Fibroblast of lung (primary cell): ENCODE measurements around the gene SFSWAP.

Source experiments
- CTCF ChIP-seq, 2 donors: IDR thresholded peaks in 1 of 2; conservative IDR thresholded peaks in 1 of 2; 1 replicate in 1 of 2; 2 replicates in 1 of 2; pipeline ENCODE4 v1.5.1; 2011 to 2012; ENCODE audit warnings: low read length in 2 of 2, control low read depth in 1 of 2, inconsistent platforms in 1 of 2, low read depth in 1 of 2, mild to moderate bottlenecking in 1 of 2
- EZH2 ChIP-seq: IDR thresholded peaks from 2 replicates; pipeline ENCODE4 v1.5.1; 2012; ENCODE audit warnings: low read length, control low read depth, mild to moderate bottlenecking; ENCODE audit errors: missing control alignments

GRCh38 chr12:131826097-131826928 is 115.4 kb downstream of the SFSWAP start:
- TF ChIP-seq CTCF (conservative IDR thresholded peaks at IDR 0.05 in 1 of 2, IDR thresholded peaks at IDR 0.05 in 1 of 2; ENCODE audit: low read depth in 1 of 2, low read length in 2 of 2): no peak
- TF ChIP-seq EZH2: no peak
